HL-60 (cell line): ENCODE measurements around the gene ENTPD6.

ENCODE experiments used
- DNase-seq, 2 experiments: peaks; one replicate each; pipeline ENCODE4 v3.0.0-alpha.2; 2010 to 2020; ENCODE audit warnings: low read depth in 1 of 2, low spot score in 1 of 2
- H3K27ac ChIP-seq: fragments of 250-450 bp; sonication (Bioruptor Pico); replicated peaks from 2 replicates; pipeline ENCODE4 v1.5.1; 2020; ENCODE audit warnings: mild to moderate bottlenecking, moderate library complexity
- H3K27me3 ChIP-seq: fragments of 250-450 bp; sonication (Bioruptor Pico); 2 replicates; pipeline ENCODE4 v1.5.1; 2021; ENCODE audit warnings: mild to moderate bottlenecking, moderate library complexity; ENCODE audit not compliant: insufficient read depth, poor library complexity, severe bottlenecking
- H3K4me3 ChIP-seq: replicated peaks from 2 replicates; pipeline ENCODE4 v1.5.1; 2011; ENCODE audit warnings: mild to moderate bottlenecking, control low read depth, low read length; ENCODE audit not compliant: insufficient read depth
- CTCF ChIP-seq: IDR thresholded peaks from one replicate; pipeline ENCODE4 v1.5.1; 2011; ENCODE audit warnings: low read length, control low read depth, inconsistent platforms; ENCODE audit not compliant: insufficient read depth
- GABPA ChIP-seq: IDR thresholded peaks from 2 replicates; pipeline ENCODE4 v1.6.1; 2012; ENCODE audit warnings: low read depth
- POLR2AphosphoS5 ChIP-seq: IDR thresholded peaks from 2 replicates; pipeline ENCODE4 v1.6.1; 2012; ENCODE audit warnings: low read depth
- REST ChIP-seq: IDR thresholded peaks from 2 replicates; pipeline ENCODE4 v1.6.1; 2012; ENCODE audit warnings: low read depth; ENCODE audit not compliant: insufficient replicate concordance
- SPI1 ChIP-seq: IDR thresholded peaks from 2 replicates; pipeline ENCODE4 v1.6.1; 2012; ENCODE audit warnings: low read depth, mild to moderate bottlenecking, borderline replicate concordance

ENTPD6 gene

DNA sequence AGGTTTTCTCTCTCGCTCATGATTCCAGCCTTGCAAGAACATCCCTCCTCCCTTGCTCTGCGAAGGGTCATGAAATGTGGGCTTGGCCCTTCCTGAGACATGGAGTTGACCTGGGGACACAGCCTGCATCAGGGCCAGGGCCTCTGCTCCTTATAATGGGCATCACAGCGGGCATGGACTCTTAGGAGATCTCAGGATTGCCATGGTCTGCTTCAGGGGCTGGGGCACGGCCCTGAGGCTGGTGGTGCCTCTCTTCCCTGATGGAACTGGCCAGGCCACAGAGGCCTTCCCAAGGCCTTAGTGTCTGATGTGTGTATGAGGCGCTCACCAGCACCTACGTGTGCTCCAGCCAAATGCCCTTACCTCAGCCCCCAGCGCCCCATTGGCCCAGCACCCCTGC, 23.9 kb downstream of the ENTPD6 start:
- DNase-seq, result no peak
- H3K4me3 ChIP-seq, result no peak overlapping the region
- TF ChIP-seq SPI1, result no peak
- no peak for TF ChIP-seq GABPA
- no peak for TF ChIP-seq REST
- no peak for TF ChIP-seq POLR2AphosphoS5
- TF ChIP-seq CTCF, result no peak
- H3K27ac ChIP-seq, result no peak overlapping the region
- H3K27me3 ChIP-seq, result no peaks in the 10 kb centered on the region

DNA sequence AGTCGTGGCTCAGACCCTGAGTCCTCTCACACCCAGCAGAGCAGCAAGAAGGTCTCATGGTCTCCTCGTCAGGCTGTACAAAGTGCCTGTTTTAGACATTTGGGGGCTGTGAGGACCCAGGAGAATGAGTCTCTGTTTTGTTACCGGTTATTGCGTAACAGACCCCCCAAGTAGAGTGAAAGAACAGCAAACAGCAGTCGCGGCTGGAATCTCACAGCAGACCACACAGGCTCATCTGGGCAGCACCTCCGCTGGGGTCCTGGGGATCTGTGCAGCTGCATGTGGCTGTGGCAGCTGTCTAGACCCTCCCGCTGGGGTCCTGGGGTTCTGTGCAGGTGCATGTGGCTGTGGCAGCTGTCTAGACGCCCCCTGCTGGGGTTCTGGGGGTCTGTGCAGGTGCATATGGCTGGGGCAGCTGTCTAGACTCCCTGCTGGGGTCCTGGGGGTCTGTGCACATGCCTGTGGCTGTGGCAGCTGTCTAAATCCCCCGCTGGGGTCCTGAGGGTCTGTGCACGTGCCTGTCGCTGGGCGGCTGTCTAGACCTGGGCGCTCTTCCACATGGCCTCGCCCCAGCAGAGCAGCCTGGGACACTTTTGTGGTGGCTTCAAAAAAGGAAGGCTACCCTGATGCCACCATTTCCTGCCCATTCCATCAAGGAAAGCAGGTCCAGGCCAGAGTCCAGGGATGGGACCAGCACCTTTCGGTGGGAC, 24.7 kb downstream of the ENTPD6 start:
- Histone ChIP-seq H3K27me3 (no peaks in the 10 kb centered on the region), H3K27ac (no peak overlapping the region), H3K4me3 (no peak overlapping the region)
- TF ChIP-seq GABPA (no peak), CTCF (no peak), REST (no peak), SPI1 (no peak), POLR2AphosphoS5 (no peak)
- DNase-seq, result no peak

DNA sequence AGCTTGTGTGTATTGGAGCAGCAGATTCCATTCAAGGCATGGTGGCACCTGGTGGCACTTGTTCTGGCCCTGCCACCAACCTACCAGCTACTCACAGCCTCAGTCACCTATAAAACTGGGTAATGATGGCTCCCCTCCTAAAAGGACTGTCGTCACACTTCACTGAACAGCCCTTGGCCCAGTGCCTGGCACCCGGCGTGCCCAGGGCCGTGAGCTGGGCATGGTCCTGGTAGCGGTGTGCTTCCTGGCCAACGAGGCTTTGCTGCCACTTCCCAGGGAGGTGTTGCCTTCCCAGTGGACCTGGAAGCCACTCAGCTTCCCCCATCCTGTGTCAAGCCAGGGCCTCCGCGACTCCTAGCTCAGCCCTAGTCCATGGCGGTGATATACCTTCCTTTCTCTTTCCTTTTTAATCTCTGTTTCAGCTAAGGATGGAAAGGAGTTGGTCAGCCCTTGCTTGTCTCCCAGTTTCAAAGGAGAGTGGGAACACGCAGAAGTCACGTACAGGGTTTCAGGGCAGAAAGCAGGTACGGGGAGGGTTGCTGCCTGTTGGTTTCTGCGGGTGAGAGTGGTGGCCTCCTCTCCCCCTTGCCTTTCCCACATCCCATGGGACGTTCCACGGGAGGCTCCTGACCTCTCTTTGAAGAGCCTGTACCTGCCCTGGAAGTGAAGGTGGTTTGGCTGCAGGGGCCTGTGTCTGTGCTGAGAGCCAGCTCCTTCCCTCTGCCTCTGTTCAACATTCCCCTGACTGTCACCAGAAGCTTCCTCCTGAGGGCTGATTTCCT, 25.5 kb downstream of the ENTPD6 start:
- no peak for DNase-seq

More for the DNA sequence above, 25.5 kb downstream of the ENTPD6 start:
- Histone ChIP-seq H3K4me3 (no peak overlapping the region), H3K27me3 (no peaks in the 10 kb centered on the region), H3K27ac (no peak overlapping the region)
- TF ChIP-seq SPI1 (no peak), GABPA (no peak), REST (no peak), CTCF (no peak), POLR2AphosphoS5 (no peak)
